Ascending aorta (tissue), 2 donors: ENCODE data around the gene MOGAT1. TPM values are rescaled to one million over a fixed set of nuclear protein-coding genes. Genes with fewer than 3 reads are reported as not detected.

ENCODE experiments used
- DNase-seq, 2 donors: peaks; one replicate each; pipeline ENCODE4 v3.0.0-alpha.2; 2019; ENCODE audit warnings: low spot score in 2 of 2
- H3K27ac ChIP-seq, 2 donors: fragments of 200-600 bp; sonication (generic); one replicate each; pipeline ENCODE4 v1.5.1; 2016 to 2017; ENCODE audit warnings: mild to moderate bottlenecking in 1 of 2
- H3K27me3 ChIP-seq: fragments of 200-600 bp; sonication (generic); one replicate; pipeline ENCODE4 v1.5.1; 2017
- H3K36me3 ChIP-seq, 2 donors: fragments of 200-600 bp; sonication (generic); one replicate each; pipeline ENCODE4 v1.5.1; 2016
- H3K4me1 ChIP-seq, 2 donors: fragments of 200-600 bp; sonication (generic); one replicate each; pipeline ENCODE4 v1.5.1; 2016 to 2017; ENCODE audit warnings: mild to moderate bottlenecking in 1 of 2
- H3K4me3 ChIP-seq, 2 donors: fragments of 200-600 bp; sonication (generic); one replicate each; pipeline ENCODE4 v1.5.1; 2016 to 2017; ENCODE audit warnings: mild to moderate bottlenecking in 1 of 2
- H3K9me3 ChIP-seq, 2 donors: fragments of 200-600 bp; sonication (generic); one replicate each; pipeline ENCODE4 v1.5.1; 2016
- CTCF ChIP-seq, 3 experiments: fragments of 200-600 bp in 2 of 3; fragments of 450-650 bp in 1 of 3; sonication (generic) in 2 of 3; IDR thresholded peaks; one replicate each; pipeline ENCODE4 v1.5.1; 2016 to 2019; ENCODE audit warnings: antibody characterized with exemption in 3 of 3, mild to moderate bottlenecking in 1 of 3, moderate library complexity in 1 of 3
- intact Hi-C: fragments of 100-400 bp; cut with DNase I; formaldehyde crosslinking; loops from one replicate; pipeline ENCODE4 v1.15.1; 2023
- total RNA-seq: library from RNA; depleted of rRNA; stranded (reverse); fragments of >200 nt; gene quantifications from one replicate; pipeline ENCODE4 v1.1.0, GENCODE V29; 2016

Gene MOGAT1
- total RNA-seq, 1 donor from 2014 or later: not detected

DNA sequence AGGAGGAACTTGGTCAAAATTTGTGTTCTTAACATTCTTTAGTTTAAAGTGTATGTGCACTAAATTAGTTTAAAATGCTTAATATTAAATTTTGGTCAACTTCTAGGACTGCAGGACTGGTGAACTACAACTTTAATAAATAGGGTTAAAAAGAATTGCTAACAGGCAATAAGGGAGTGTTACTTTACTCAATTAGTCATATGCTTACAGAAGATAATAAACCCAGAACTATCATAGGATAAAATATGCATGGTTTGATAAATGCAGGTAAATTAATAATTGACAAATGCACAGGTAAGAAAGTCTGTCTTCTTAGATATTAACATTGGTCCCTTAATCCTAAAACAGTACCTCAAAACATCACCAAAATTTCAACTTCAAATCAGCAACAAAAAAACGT, 36.2 kb upstream of the MOGAT1 start:
- no peak for TF ChIP-seq CTCF (IDR thresholded peaks at IDR 0.05)
- Histone ChIP-seq H3K4me1 (no peaks in the 10 kb centered on the region), H3K27ac (no peak overlapping the region), H3K9me3 (no peaks in the 10 kb centered on the region), H3K4me3 (no peak overlapping the region), H3K27me3 (no peaks in the 10 kb centered on the region), H3K36me3 (peaks cover 58 to 79% of the 10 kb centered on the region in 2 donors)
- no peak for DNase-seq
- intact Hi-C loops: no loop called here

GRCh38 chr2:222637067-222637466, 34.4 kb upstream of the MOGAT1 start:
- intact Hi-C loops: no loop called here
- TF ChIP-seq CTCF (IDR thresholded peaks at IDR 0.05): no peak
- Histone ChIP-seq H3K4me3 (no peak overlapping the region), H3K27me3 (no peaks in the 10 kb centered on the region), H3K4me1 (no peaks in the 10 kb centered on the region), H3K9me3 (no peaks in the 10 kb centered on the region), H3K27ac (no peak overlapping the region), H3K36me3 (peaks cover 45 to 79% of the 10 kb centered on the region in 2 donors)
- DNase-seq: no peak

GRCh38 chr2:222641336-222641735, 30.1 kb upstream of the MOGAT1 start:
- H3K27ac ChIP-seq: no peak overlapping the region
- DNase-seq: no peak
- H3K9me3 ChIP-seq: no peaks in the 10 kb centered on the region
- H3K4me3 ChIP-seq: no peak overlapping the region
- no peaks in the 10 kb centered on the region for H3K27me3 ChIP-seq
- intact Hi-C loops: no loop called here
- no peaks in the 10 kb centered on the region for H3K4me1 ChIP-seq
- no peak for TF ChIP-seq CTCF (IDR thresholded peaks at IDR 0.05)
- peaks cover 35 to 56% of the 10 kb centered on the region in 2 donors for H3K36me3 ChIP-seq

- TF ChIP-seq CTCF (IDR thresholded peaks at IDR 0.05): no peak
- H3K27me3 ChIP-seq: no peaks in the 10 kb centered on the region
- H3K9me3 ChIP-seq: no peaks in the 10 kb centered on the region
- no peak overlapping the region for H3K27ac ChIP-seq
- H3K36me3 ChIP-seq: peaks cover 26 to 57% of the 10 kb centered on the region in 2 donors
- DNase-seq: no peak
- no peaks in the 10 kb centered on the region for H3K4me1 ChIP-seq
- intact Hi-C loops: no loop called here
- H3K4me3 ChIP-seq: no peak overlapping the region
These were observed 28.3 kb upstream of the MOGAT1 start for GRCh38 chr2:222643134-222643533.

- no peak overlapping the region for H3K27ac ChIP-seq
- intact Hi-C loops: no loop called here
- no peak for DNase-seq
- H3K27me3 ChIP-seq: no peaks in the 10 kb centered on the region
- H3K4me1 ChIP-seq: no peaks in the 10 kb centered on the region
- peaks cover 15 to 45% of the 10 kb centered on the region in 2 donors for H3K36me3 ChIP-seq
- TF ChIP-seq CTCF (IDR thresholded peaks at IDR 0.05): no peak
- H3K9me3 ChIP-seq: no peaks in the 10 kb centered on the region
- H3K4me3 ChIP-seq: no peak overlapping the region
These were observed 25.4 kb upstream of the MOGAT1 start for GRCh38 chr2:222646008-222646407.

DNA sequence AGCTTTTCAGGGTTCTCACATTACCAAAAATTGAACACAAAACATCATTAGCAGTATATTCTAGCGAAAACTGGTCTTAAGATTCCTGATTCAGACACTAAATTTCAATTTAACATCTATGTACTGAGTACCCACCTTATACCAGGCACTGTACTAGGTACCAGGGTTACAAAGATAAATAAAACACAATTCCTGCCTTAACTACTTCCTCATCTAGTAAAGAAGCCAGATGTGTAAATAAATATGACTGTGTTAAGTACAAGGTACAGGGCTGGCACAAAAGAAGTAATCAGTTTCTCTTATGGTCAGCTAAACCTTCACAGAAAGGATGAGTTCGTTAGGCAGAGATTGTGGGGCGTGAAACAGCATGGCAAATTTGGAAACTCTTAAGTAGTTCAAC, 21.7 kb upstream of the MOGAT1 start:
- Histone ChIP-seq H3K4me3 (no peak overlapping the region), H3K36me3 (peaks cover 14 to 22% of the 10 kb centered on the region in 2 donors), H3K4me1 (peaks cover under 1 to 5% of the 10 kb centered on the region in 2 donors), H3K27me3 (no peaks in the 10 kb centered on the region), H3K27ac (no peak overlapping the region), H3K9me3 (no peaks in the 10 kb centered on the region)
- TF ChIP-seq CTCF (IDR thresholded peaks at IDR 0.05): no peak
- no peak for DNase-seq
- intact Hi-C loops: loop anchor here (10.0 kb wide), 1 partner anchor 1295 kb away; the partner anchor contains the start of gene WDFY1
